GM12892 (cell line): ENCODE data around the gene NPR1.

ENCODE experiments used
- DNase-seq: peaks from one replicate; pipeline ENCODE4 v3.0.0; 2011; ENCODE audit not compliant: insufficient read length
- FAIRE-seq: peaks from 2 replicates; lab custom pipeline; 2011; peaks lifted over from hg19 to GRCh38; lab: Jason Lieb, UNC
- POLR2A ChIP-seq: IDR thresholded peaks from 2 replicates; pipeline ENCODE4 v1.6.1; 2011; ENCODE audit warnings: low read depth, low read length, control low read depth
- POLR2AphosphoS5 ChIP-seq: IDR thresholded peaks from 2 replicates; pipeline ENCODE4 v1.6.1; 2011; ENCODE audit warnings: low read depth, low read length, control low read depth
- TAF1 ChIP-seq: IDR thresholded peaks from 2 replicates; pipeline ENCODE4 v1.6.1; 2011; ENCODE audit warnings: low read depth, mild to moderate bottlenecking, control low read depth, low read length, borderline replicate concordance

The NPR1 gene

GRCh38 chr1:153640861-153641260 is 37.6 kb upstream of the NPR1 start:
- DNase-seq (no peak), FAIRE-seq (no peak)

DNA sequence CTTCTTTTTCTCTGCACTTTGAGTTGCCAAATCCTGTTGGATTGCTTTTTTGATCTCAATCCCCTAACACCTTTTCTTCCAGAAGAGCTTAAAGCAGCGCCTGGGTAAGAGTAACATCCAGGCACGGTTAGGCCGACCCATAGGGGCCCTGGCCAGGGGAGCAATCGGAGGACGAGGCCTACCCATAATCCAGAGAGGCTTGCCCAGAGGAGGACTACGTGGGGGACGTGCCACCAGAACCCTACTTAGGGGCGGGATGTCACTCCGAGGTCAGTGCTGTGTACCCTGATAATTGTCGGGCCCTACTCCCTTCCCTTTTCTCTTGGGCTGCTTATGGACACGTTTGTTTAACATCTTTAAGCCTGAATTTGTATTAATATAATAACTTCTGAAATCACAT is 36.3 kb upstream of the NPR1 start:
- DNase-seq (no peak), FAIRE-seq (no peak)
- TF ChIP-seq POLR2A (no peak), POLR2AphosphoS5 (no peak), TAF1 (no peak)

More at GRCh38 chr1:153640861-153641260, 37.6 kb upstream of the NPR1 start:
- TF ChIP-seq TAF1 (no peak), POLR2AphosphoS5 (peak; percentile 58; the same call in 1 of the 2 replicates)

- no peak for FAIRE-seq
- no peak for DNase-seq
- TF ChIP-seq POLR2A, result no peak
- no peak for TF ChIP-seq TAF1
- TF ChIP-seq POLR2AphosphoS5, result no peak
These were observed 35.4 kb upstream of the NPR1 start for GRCh38 chr1:153643100-153643499.

DNA sequence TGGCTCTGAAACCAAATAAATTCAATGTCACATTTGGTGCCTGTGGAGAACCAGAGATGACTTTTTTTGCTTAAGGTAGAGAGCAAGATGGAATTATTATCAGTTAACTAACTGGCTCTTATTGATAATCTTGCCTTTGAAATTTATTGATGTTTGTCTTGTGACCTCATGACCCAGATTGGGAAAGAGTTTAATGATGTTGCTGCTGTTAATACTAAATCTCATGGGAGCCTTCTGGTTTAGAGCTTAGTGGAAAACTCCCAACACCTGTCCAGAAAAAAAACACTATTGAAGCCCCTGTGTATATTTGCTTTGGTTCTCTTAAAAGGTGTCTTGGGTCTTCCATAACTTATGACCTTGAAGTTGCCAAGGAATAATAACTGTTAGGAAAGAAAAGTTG is 34.7 kb upstream of the NPR1 start:
- TF ChIP-seq TAF1 (no peak), POLR2AphosphoS5 (no peak), POLR2A (no peak)
- DNase-seq (no peak), FAIRE-seq (no peak)

- FAIRE-seq, result no peak
- DNase-seq, result no peak
These were observed 31.7 kb upstream of the NPR1 start for GRCh38 chr1:153646672-153647345.

GRCh38 chr1:153647346-153647714 is 31.2 kb upstream of the NPR1 start:
- DNase-seq, result no peak
- FAIRE-seq, result no peak
- TF ChIP-seq POLR2AphosphoS5, result peak; percentile 15
- peak; percentile 45 for TF ChIP-seq POLR2A
- no peak for TF ChIP-seq TAF1

More at GRCh38 chr1:153646672-153647345, 31.7 kb upstream of the NPR1 start:
- peak; percentile 34; the same call in 1 of the 2 replicates for TF ChIP-seq POLR2AphosphoS5
- TF ChIP-seq POLR2A, result no peak; the same call in none of the 2 replicates

- DNase-seq (no peak), FAIRE-seq (no peak)
- TF ChIP-seq POLR2A (peak; percentile 55), POLR2AphosphoS5 (peak; percentile 34; the same call in 1 of the 2 replicates), TAF1 (no peak)
These were observed 30.4 kb upstream of the NPR1 start for GRCh38 chr1:153648000-153648643.

DNA sequence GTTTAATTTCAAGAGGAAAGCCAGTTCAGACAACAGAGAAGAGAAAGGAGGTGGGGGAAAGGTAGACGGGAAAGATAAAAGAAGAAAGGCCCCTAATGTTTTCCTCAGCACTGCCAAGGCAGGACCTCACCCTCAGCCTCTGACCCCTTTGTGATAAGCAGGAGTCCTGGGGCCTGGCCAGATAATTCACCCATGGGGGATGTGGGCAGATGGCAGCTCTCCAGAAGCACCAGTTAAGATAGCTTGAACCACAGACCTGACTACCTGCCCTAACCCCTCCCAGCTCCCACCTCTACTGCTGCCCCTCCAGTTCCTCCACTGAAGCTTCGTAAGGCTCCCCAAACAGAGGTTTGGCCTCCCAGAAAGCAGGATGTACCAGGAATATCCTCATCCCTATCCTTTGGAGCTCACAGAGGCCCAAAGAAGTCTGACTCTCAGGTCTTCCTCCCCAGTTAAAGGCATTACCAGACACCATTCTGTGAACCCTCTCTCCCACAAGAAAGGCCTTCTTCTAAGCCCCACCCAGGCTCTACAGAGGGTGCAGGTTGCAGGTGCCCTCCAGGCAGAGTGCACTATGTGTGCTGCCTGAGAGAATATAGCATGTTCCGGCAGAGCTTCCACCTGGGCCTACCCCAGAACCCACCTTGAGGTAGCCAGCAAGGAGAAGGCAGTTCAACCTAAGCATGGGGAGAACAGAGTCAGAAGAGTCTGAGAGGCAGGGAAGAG is 29.2 kb upstream of the NPR1 start:
- FAIRE-seq, result no peak
- TF ChIP-seq TAF1, result no peak
- peak; percentile 37; the same call in 1 of the 2 replicates for TF ChIP-seq POLR2AphosphoS5

GRCh38 chr1:153649863-153650235 is 28.6 kb upstream of the NPR1 start:
- no peak for TF ChIP-seq TAF1
- no peak; the same call in 1 of the 2 replicates for TF ChIP-seq POLR2A
- no peak for TF ChIP-seq POLR2AphosphoS5
- FAIRE-seq (no peak), DNase-seq (no peak)

More for the DNA sequence above, 29.2 kb upstream of the NPR1 start:
- DNase-seq, result no peak

DNA sequence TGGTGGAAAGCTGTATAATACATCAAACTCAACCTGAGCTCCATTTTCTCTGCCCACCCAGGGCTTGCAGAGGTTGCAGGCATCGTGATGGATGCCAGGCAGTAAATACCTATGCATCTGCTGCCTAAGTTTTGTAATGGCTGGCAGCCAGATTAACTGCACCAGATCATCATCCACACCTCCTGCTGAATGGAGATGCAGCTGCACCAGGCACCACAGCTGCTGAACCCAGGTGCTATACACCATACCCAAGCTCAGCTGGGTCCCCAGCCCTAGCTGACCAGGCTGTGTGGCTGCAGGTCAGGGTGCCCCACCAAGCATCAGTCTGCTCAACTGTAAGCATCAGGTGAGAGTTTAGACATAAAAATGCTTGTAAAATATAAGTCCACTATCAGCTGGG is 26.7 kb upstream of the NPR1 start:
- DNase-seq, result no peak
- no peak for TF ChIP-seq POLR2A
- no peak for TF ChIP-seq POLR2AphosphoS5
- FAIRE-seq, result no peak

- no peak for TF ChIP-seq TAF1
- no peak for TF ChIP-seq POLR2AphosphoS5
- no peak for TF ChIP-seq POLR2A
- DNase-seq, result no peak
- FAIRE-seq, result no peak
These were observed 25.5 kb upstream of the NPR1 start for GRCh38 chr1:153652805-153653500.

DNA sequence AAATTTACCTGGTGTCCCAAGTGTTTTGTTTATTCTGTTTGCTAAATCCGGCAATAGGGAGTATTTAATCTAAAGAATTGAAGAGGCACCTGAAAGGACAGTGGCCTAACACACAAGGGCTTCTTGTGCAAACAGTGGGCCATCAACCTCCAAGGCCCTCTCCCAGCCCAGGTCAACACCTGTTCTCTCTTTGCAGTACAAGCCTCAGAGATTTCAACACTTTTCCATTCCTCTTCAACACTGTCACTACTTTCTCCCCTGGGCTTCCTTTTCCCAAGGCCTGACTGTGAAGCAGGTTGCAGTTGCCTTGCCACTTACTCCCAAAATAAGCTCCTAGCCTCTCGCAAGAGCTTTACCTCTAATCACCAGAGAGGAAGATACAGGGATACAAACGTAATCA is 23.2 kb upstream of the NPR1 start:
- DNase-seq (no peak), FAIRE-seq (no peak)
- TF ChIP-seq POLR2A, result no peak
- TF ChIP-seq TAF1, result no peak
- TF ChIP-seq POLR2AphosphoS5, result no peak
